NCI-H82 treated with DMSO at 0.1 percent for 48 hours (cell line): ENCODE results near the gene SMYD3.
"Not testable (repeated sequence)": the region's sequence is repeated elsewhere in the genome, so short reads cannot be mapped to it uniquely, and the experiment has no call there.

Experiments
- DNase-seq: peaks from one replicate; lab custom pipeline; 2025; ENCODE audit not compliant: unreplicated experiment; lab: John Stamatoyannopoulos, UW

Gene SMYD3

DNA sequence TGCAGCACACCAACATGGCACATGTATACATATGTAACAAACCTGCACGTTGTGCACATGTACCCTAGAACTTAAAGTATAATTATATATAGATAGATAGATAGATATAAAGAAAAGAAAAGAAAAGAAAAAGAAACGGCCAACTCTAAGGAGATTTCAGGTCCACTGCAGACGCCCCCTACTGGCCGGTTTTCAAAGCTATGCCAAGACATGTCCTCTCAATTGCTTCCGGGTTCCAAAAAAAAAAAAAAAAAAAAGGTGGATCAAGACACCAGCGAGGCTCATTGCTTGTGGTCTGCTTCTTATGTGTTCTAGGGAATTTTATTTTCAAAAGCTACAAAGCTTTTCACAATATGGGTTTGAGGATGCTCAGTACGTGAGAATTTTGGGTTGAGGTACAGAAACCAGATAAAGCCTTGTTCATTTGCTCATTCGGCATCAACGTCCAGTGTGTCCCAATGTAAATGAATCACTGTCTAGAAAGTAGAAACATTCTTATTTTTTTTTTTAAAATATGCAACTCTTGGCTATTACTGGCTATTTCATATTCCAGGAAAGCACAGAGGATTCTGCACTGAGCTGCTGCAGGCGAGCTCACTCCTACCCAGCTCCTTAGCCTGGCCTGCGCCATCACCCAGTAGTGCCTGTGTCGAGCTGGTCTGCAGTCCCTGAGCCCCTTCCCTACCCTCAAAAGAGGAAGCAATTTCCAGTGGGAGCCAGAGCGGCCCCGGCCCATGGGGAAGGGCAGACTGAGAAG lies 709.3 kb downstream of the SMYD3 start:
- peak; percentile 22 for DNase-seq

- no peak for DNase-seq
Measured at GRCh38 chr1:245791410-245792312, 715.4 kb downstream of the SMYD3 start.

GRCh38 chr1:245790441-245790840 lies 716.6 kb downstream of the SMYD3 start:
- DNase-seq = no peak

DNA sequence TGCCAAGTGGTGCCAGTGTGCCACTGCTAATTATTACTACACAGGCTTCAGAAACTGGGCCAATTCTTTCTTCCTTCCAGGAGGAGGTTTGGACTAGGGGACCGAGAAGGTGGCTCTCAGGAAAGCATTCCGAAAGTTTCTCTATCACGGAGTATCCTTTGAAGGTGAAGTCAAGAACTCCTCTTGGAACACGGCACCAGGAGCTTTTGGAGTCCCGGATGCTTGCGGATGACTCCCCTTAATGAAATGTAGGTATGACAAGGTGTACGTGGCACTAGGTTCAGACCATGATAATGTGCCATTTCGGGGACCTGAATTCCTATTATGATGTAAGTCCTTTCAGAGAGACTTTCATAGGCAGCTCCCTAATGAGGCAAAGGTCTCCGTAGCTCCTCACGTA lies 718.2 kb downstream of the SMYD3 start:
- no peak for DNase-seq

DNA sequence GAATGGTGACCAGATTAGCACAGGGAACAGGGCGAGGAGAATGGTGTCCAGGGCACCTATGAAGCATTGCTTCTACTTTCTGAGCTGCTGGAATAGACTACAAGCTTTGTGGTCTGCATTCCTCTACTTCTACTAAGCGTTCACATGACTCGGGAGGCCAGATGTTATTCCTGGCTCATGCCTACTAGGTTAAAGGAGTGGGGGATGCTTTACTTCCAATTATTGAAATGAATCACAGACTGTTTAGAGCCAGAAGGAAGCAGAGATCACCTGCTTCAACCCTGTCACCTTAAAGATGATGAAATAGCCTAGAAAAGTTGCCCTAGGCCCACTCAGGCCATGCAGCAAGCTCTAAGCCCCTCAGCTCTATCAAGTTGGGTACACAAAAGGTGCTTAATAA lies 718.8 kb downstream of the SMYD3 start:
- no peak for DNase-seq

- no peak for DNase-seq
Measured at GRCh38 chr1:245786948-245787347, 720.1 kb downstream of the SMYD3 start.

DNA sequence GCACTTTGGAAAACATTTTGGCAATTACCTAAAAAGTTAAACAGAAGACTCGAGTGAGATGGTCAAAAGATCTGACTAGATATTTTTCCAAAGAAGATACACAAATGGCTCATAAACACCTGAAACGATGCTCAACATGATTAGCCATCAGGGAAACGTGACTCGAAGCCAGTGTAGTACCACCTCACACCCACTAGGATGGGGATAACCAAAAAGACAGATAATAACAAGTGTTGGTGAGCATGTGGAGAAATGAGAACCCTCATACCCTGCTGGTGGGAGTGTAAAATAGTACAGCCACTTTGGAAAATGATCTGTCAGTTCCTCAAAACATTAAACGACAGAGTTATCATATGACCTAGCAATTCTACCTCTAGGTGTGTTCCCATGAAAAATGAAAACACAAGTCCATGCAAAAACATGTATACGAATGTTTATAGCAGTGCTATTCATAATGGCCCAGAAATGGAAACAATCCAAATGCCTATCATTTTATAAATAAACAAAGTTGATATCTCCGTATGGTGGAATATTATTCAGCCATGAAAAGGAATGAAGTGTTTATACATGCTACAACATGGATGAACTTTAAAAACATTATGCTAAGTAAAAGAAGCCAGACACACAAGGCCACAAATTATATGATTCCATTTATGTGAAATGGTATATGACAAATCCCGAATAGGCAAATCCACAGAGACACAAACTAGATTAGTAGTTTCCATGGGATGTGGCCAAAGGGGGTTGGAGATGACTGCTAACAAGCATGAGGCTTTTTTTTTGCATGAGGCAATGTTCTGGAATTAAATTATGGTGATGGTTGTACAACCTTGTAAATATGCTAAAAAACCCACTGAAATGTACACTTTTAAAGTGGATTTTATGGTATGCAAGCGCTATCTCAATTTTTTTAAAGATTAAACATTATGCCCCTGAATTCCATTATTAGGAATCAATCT lies 727.0 kb downstream of the SMYD3 start:
- no peak for DNase-seq

GRCh38 chr1:245777752-245778151 lies 729.3 kb downstream of the SMYD3 start:
- DNase-seq = no peak

DNA sequence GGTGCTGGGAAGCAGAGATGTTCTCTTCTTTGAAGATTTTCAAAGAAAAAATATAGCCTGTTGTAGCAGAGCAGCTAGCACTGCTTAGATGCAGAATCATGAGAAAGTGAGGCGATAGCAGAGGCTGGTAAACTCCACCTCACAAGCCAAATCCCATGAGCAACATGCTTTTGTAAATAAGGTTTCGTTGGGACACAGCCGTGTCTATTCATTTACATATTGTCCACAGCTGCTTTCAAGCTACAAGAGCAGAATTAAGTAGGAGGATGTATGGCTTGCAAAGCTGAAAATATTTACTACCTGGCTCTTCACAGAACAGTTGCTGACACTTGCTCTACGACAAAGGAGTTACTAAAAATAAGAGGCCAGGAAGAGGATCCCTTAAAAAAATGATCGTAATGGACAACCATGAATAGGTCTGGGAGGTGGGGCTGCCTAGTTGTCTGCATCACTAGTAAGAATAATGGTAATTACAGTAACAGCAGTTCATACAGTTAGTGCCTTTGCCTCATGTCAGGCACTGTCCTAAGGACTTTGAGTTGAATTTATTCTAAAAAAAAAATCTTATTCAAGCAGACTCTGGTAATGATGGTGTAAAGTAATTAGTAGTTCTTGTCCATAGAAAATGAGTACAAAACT lies 730.3 kb downstream of the SMYD3 start:
- DNase-seq = peak; percentile 36

DNA sequence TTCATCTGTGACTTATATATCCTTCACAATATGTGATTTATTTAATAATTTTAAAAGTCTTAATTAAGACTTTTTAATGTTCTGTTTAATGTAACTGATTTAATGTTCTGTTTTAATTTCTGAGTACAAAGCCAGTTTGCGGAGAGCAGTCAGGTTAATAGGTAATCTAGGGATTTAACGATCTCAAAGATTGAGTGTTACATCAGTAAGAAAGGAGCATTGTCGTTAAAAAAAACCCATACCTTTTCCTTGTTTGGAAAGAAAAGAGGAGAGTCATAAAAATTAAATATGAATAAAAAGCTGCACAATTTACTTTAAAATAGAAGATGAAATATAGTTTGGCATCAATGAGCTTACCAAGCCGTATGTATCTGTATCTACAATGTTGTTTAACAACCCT lies 730.9 kb downstream of the SMYD3 start:
- DNase-seq = peak; percentile 58

DNA sequence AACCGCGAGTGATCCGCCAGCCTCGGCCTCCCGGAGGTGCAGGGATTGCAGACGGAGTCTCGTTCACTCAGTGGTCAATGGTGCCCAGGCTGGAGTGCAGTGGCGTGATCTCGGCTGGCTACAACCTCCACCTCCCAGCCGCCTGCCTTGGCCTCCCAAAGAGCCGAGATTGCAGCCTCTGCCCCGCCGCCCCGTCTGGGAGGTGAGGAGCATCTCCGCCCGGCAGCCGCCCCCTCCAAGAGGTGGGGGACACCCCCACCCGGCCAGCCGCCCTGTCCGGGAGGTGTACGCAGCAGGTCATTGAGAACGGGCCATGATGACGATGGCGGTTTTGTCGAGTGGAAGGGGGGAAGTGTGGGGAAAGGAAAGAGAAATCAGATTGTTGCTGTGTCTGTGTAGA lies 732.1 kb downstream of the SMYD3 start:
- DNase-seq = not testable (repeated sequence)

DNA sequence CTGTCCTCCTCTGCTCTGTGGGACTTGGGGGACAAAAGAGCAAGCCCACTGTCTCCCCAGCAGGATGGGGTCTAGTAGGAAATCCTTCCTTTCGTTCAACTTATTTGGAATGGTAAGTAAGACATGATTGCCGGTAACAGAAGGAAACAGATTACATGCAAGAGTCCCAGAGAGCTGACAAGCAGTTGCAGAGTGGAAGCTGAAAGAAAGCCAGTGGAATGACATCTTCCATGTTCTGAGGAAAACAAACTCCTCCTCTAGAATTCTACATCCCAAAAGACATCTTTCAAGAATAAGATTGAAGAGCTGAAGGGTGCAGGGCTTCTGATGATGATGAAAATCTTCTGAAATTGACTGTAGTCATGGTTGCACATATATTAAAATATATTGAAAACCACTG lies 732.9 kb downstream of the SMYD3 start:
- no peak for DNase-seq

DNA sequence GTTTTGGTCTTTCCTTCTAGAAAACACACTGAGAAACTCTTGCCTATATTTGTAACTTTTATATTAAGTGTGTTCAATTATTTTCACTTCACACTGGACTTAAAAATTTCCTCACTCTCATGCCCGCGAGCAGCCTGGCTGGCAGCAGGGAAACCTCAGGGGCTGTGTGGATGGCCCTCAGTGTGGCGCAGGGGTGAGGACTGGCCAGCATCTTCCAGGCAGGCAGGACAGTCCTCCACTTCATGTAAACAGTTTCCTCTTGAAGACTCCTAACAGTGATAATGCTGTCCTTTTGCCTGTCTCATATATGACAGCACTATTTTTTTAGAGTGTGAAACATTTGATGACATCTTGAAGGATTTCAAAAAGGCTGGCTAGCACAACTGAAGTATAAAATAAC lies 733.7 kb downstream of the SMYD3 start:
- DNase-seq = no peak

GRCh38 chr1:245772739-245773138 lies 734.3 kb downstream of the SMYD3 start:
- no peak for DNase-seq

DNA sequence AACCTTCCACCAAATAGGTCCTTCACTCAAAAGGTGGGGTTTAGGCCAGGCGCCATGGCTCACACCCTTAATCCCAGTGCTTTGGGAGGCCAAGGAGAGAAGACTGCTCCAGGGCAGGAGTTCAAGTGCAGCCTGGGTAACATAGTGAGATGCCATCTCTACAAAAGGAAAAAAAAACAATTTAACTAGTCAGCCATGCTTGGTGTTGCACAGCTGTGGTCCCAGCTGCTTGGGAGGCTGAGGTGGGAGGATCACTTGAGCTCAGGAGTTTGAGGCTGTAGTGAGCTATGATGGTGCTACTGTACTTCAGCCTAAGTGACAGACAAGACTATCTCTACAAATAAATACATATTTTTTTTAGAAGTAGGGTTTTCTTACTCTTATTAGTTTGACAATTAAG lies 734.8 kb downstream of the SMYD3 start:
- DNase-seq = no peak

- DNase-seq = no peak
Measured at GRCh38 chr1:245771511-245772281, 735.4 kb downstream of the SMYD3 start.

DNA sequence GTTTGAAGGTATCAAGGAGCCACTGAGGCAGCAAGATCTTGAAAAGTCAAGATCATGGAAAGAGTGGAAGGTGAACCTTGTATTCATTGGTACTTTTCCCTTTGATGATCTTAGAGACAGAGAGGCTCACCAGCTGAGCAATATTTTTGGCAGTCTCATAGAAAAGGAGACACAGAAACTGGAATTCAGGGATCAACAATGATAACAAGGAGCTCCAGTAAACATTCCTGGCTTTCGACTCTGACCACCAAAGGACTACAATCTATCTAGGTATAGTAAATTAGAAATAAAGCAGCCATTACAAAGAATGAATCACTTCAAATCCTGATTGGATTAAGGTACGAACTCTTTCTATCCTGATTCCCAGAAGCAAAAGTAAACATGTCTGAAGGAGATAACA lies 736.9 kb downstream of the SMYD3 start:
- no peak for DNase-seq

GRCh38 chr1:245768596-245768995 lies 738.5 kb downstream of the SMYD3 start:
- no peak for DNase-seq

GRCh38 chr1:245765230-245766000 lies 741.7 kb downstream of the SMYD3 start:
- DNase-seq = no peak
